GM04504 (cell line): ENCODE measurements around the gene TRRAP.

ENCODE experiments used
- DNase-seq: peaks from one replicate; pipeline ENCODE4 v3.0.0-alpha.2; 2012; ENCODE audit warnings: low read depth

TRRAP gene

DNA sequence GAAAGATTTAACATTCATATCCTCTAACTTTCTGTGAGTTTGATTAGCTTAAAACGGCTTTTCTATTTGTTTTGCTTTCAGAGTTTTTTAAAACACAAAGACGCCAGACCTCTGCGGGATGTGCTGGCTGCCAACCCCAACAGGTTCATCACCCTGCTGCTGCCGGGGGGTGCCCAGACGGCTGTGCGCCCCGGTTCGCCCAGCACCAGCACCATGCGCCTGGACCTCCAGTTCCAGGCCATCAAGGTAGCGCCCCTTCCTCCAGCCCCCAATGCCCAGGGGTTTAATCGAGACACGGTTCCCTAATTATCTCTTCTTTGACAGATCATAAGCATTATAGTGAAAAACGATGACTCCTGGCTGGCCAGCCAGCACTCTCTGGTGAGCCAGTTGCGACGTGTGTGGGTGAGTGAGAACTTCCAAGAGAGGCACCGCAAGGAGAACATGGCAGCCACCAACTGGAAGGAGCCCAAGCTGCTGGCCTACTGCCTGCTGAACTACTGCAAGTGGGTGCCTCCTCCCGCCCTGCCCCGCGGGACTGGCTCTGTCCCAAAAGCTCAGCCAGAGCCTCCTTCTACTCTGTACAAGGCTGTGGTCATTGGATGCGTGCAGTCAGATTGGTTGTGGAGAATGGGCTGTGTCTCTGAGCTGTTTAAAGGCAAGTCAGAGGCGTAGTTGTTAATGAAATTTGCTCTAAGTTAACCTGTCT, 71.2 kb downstream of the TRRAP start:
- no peak for DNase-seq

DNA sequence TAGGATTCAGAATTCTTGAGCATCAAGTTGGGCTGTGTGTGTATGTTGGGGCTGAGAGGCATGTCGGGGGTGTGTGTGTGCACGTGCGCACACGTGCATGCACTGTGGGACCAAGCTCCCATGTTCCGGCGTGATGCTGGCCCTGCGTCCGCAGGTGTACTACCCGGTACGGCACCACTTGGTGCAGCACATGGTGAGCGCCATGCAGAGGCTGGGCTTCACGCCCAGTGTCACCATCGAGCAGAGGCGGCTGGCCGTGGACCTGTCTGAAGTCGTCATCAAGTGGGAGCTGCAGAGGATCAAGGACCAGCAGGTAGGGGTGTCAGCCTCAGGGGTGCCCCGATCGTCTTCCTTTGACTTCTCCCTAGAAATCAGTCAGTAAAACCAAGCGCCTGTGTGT, 77.7 kb downstream of the TRRAP start:
- DNase-seq, result no peak

DNA sequence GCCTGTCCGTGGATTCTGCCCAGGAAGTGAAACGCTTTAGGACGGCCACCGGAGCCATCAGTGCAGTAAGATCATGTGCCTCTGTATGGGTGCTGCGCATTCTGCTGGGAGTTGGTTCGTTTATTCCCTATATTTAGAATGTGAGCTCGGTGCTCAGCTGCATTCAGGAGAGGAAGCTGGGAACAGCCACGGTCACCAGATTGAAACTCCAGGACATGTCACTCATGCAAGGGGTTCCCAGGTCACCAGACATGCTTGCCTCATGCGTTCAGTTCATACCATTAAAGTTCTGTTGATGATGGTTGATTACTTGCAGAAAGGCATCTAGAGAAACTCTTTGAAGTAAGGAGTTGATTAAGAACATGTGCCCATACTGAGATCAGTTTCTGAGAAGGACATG, 78.1 kb downstream of the TRRAP start:
- no peak for DNase-seq

DNA sequence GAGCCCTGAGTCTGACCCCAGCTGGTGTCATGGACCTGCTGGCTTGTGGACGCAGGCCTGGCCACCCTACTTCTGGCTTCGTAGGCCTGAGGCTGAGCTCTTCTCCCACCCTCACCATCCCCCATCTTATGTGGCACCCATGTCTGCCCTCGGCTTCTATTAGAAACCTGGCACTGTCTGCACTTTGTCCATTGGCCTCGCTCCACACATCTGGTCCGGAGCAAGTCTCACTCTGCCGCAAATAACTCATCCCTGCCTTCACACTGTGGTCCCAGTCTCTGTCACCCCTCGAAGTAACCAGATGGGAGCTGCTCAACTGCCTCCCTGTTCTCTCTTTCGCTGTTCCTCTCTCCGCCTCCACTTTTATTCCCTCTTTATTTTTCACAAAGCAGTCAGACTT, 78.6 kb downstream of the TRRAP start:
- DNase-seq, result no peak

DNA sequence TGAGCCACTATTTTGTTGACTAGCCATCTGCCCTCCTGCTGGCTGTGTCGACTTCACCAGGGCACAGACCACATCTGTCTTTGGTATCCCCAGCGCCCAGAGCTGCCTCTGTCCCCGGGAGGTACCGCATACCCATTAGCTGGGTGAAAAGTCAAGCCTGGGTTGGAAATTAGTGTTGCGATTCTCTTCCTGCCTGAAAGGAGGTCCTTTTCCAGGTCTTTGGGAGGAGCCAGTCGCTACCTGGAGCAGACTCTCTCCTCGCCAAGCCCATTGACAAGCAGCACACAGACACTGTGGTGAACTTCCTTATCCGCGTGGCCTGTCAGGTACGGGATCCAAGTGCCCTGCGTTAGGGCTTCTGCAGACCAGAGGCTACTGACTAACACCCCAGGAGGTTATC, 79.4 kb downstream of the TRRAP start:
- no peak for DNase-seq

DNA sequence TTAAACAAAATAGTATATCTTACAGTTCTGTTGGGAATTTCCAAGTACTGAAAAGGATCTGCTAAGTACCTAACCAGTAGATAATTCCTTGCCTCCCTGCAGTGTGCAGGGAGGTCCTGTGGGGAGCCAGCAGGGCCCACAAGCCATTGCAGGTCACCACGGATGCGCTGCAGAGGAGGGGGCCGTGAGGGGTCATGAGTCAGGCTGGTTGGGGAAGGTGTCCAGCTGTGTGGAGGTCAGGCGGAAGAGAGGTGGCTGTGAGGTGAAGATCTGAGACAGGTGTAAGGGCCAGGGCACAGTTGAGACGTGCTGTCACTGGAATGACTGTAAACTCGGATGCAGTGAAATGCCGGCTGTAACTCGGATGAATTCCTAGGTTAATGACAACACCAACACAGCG, 80.6 kb downstream of the TRRAP start:
- DNase-seq, result no peak

DNA sequence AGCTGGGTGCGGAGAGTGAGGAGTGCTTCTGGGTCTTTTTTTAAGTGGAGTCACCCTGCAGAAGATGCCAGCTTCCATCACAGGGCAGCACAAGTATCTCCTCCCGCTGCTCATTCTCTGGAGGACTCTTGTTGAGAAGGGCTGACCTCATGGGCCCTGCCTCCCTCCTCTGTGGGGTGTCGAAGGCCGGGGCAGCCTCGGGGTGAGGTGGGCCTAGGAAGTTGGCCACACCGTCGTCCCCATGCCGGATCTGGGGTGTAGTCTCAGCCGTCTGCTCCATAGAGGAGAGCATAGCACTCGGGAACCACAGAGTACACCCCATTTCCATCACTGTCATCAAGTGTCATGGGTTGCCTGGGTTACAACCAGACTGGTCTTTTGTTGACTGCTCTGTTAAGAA, 85.0 kb downstream of the TRRAP start:
- DNase-seq, result no peak

DNA sequence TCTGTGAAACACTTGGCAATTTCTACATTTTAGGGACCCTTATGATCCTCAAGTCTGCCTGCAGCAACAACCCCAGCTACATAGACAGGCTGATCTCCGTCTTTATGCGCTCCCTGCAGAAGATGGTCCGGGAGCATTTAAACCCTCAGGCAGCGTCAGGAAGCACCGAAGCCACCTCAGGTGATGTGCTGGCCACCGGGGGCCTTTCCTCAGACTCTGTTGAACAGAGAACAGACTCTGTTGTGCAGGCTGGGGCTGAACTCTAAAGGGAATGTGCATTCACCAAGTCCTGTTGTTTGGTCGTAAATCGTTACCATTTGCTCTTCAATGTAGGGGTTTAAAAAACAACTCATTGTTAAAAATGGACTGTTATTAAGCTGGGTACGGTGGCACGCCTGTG, 86.3 kb downstream of the TRRAP start:
- no peak for DNase-seq

DNA sequence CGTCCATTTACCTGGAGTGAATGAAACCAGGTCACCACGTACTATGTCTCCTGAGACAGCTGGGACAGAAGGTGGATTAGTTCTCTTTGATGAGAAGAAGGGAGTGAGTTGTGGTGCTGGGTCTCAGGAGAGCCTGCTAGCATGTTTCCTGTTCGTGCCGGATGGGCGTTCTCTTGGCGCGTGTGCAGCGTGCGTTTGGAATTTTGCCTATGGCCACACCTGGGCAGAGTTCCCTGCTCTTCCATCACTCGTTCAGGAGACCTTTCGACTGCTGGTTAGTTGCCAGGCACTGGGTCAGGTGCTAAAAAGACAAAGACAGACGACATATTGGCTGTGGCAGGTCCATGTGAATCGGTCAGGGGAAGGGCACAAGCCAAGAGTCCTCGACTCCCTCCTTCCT, 90.3 kb downstream of the TRRAP start:
- DNase-seq, result no peak

DNA sequence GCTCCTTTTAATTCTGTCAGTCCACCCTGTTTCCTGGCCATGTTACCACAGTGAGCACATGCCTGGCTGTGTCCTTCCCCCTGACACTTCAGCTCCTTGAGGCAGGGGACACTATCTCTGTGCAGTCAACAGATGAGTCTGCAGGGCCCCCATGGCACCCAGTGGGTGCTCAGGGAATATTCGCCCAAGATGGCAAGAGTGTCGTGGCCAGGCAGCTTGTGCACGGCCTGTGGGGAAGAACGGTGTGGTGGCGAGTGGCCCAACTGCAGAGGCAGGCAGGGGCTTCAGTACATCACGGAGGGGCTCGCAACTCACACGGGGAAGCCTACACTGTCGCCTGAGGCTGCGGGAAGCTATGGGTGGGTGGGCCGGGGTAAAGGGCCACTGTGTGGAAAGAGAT, 91.1 kb downstream of the TRRAP start:
- DNase-seq, result no peak

DNA sequence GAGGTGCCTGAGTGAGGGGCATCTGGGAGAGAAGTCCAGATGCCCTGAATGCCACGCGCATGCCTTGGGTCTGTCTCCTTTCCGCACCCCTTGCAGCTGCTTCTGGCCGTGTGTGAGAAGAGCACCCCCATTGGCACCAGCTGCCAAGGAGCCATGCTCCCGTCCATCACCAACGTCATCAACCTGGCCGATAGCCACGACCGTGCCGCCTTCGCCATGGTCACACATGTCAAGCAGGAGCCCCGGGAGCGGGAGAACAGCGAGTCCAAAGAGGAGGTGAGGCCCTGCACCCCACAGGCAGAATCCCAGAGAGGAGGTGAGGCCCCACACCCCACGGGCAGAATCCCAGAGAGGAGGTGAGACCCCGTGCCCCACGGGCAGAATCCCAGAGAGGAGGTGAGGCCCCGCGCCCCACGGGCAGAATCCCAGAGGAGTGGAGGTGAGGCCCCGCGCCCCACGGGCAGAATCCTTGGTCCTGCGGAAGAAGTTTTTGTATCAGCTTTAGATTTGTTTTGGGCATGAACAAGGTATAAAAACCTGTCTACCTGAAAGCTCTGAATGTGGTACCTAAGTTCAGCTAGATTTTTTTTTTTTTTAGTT, 91.8 kb downstream of the TRRAP start:
- no peak for DNase-seq

DNA sequence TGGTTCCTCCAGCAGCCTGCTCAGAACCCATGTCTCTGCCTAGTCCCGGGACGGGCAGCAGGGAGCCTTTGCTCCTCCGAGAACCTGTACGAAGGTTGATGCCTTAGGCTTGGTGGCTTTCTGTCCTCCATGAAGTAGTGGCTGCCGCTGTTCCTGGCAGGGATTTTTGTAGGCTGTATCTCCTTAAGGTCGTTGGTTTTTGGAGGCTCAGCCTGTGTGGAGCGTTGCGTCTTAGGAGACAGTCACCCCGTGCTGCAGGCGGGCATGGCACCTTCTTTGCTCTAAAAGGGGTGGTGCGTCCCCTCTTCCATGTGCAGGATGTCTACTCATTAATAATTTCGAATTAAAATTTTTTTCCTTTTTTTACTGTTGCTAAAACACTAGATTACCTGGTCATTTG, 92.5 kb downstream of the TRRAP start:
- DNase-seq, result no peak

DNA sequence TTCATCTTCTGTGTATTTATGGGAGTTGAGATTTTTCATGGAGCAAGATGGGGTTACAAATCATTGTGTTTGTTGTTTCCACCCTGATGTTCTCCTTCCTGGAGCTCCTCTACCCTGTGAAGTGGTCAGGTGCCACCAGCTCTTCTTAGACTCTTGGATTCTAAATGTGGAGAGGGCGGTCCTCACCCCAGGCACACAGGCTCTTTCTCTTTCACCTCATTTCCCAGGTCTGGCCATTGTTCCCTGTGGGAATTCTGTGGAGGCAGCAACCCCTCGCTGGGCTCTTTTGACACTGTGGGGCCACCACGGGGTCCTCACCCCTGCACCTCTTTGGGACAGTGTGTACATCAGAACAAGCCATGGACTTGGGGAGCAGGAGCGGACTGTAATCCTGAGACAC, 95.9 kb downstream of the TRRAP start:
- DNase-seq, result no peak

DNA sequence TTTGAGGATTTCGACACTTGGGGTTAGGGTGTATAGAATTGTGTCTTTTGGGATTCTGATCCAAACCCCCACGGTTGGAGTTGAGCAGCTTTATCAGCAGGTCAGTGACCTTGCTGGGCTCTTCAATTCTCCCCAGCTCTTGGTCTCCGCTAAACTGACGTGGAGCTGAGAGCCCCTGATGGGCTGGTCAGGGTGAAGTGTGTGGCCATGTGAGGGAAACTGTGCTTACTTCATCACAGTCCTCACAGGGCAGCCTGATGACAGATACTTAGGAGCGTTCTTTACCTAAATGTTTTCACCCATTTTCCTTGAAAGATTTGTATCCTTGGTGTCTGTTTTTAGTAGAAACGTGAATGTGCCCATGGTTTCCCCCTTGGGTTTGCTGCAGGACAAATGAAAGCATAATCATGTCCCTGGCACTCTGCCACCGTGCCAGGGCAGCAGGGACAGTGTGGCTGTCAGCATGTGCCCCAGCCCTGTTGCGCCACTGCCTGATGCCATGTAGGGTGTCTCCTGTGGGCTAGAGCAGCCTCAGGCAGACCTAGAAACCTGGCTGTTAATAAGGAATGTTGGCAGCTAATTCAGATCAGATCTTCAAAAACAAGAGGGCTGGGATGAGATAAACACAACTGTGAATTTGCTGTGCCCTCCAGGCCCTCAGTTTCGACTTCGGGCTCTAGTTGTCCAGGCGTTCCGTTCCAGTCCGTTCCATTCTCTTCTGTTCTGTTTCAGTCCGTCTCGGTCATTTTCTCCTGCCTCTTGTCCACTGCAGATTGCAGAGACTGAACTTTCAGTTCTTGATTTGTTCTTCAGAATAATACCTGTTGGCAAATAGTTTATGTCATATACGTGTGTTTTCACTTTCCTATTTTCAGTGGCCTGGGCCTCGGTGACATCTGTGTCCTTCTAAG, 96.8 kb downstream of the TRRAP start:
- no peak for DNase-seq

DNA sequence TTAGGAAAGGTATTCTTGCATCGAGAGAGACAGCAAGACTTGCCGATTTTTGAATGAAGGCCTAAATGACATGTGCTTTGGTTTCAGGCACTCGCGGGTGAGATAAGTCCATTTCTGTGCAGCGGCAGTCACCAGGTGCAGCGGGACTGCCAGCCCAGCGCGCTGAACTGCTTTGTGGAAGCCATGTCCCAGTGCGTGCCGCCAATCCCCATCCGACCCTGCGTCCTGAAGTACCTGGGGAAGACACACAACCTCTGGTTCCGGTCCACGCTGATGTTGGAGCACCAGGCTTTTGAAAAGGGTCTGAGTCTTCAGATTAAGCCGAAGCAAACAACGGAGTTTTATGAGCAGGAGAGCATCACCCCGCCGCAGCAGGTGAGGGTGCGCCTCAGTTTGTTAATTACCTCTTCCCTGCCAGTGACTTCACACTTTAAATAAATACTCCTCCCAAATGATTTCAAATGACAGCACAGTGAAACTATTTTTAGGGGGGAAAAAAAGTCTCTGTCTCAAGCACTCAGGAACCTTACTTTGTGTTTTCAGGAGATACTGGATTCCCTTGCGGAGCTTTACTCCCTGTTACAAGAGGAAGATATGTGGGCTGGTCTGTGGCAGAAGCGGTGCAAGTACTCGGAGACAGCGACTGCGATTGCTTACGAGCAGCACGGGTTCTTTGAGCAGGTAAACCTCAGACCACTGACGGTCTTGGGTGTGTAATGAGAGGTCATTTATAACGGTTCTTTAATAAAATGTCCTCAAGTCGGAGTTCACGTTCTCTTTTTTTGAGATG, 98.3 kb downstream of the TRRAP start:
- DNase-seq, result no peak

DNA sequence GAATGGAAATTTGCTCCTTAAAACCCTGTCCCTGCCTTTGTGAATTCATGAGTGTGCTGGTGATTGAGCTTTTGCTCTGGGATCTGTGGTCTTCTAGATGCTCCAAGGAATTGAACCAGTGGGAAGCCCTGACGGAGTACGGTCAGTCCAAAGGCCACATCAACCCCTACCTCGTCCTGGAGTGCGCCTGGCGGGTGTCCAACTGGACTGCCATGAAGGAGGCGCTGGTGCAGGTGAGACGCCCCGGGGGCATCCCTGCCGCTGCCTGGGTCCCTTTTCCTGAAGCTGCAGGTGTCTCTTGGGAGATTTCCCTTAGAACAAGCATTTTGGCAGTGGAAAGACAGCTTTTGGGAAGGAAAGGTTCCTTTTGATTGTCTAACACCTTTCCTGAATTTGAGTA, 100.3 kb downstream of the TRRAP start:
- no peak for DNase-seq

DNA sequence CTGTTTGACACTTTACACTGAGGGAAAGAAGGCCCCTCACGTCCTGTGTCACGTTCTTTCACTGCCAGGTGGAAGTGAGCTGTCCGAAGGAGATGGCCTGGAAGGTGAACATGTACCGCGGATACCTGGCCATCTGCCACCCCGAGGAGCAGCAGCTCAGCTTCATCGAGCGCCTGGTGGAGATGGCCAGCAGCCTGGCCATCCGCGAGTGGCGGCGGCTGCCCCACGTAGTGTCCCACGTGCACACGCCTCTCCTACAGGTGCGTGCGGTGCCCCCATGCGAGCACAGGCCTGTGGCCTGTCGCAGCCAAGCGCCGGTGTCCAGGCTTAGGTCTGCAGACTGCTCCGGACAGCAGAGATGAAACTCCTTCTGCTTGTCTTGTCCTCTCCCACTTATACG, 103.4 kb downstream of the TRRAP start:
- DNase-seq, result no peak

DNA sequence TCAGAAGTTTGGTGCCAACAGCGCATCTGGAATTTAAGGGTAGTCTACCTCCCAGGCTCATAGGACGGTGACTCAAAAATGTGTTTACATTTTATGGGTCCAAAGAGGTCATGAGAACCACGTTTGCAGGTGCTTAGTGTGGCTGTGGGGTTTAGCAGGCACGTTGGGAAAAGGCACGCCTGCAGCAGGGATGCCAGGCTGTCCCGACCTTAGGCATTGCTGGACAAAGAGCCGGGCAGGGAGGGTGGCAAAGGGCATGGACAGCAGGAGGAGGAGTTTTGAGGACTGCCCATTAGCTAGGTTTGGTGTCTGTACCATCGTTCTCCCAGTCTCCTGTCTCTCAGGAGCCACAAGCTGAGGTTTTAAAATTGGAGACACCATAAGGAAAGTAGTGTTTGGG, 104.4 kb downstream of the TRRAP start:
- DNase-seq, result no peak

DNA sequence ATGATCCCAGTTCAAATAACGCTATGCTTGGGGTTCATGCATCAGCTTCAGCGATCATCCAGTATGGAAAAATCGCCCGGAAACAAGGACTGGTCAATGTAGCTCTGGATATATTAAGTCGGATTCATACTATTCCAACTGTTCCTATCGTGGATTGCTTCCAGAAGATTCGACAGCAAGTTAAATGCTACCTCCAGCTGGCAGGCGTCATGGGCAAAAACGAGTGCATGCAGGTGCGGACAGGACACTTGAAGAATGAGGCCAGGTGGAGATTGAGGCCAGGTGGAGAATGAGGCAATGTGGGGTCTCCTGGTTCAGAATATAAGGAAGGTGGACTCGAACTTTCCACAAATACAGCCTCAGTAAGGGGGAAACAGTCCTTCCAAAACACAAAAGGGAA, 105.8 kb downstream of the TRRAP start:
- no peak for DNase-seq

DNA sequence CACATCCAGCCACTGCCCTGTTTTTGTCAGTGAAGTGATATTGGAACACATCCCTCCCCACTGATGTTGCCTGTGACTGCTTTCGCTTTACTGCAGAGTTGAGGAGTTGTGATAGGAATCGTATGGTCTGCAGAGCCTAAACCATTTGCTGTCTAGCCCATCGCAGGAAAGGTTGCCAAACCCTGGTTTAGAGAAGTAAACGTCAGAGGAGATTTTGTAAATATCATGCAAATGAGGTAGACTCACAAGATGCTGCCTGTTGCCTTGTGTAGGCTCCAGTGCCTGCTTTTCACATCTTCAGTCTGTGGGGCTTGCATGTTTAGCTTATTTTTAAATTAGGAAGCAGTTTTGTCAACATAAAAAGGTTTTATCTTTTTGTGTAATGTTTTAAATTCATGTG, 107.1 kb downstream of the TRRAP start:
- DNase-seq, result no peak

DNA sequence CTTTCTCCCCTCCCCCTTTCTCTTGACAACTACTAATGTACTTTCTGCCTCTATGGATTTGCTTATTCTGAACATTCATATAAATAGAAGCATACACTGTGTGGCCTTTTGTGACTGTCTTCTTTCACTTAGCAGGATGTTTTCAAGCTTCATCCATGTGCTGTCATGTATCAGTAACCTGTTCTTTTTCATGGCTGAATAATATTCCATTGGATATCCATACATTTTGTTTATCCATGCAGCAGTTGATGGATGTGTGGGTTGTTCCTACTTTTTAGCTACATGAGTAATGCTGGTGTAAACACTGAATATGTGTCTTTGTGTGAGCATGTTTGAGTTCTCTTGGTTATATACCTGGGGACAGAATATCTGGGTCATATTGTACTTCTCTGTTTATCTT, 107.6 kb downstream of the TRRAP start:
- DNase-seq, result no peak

DNA sequence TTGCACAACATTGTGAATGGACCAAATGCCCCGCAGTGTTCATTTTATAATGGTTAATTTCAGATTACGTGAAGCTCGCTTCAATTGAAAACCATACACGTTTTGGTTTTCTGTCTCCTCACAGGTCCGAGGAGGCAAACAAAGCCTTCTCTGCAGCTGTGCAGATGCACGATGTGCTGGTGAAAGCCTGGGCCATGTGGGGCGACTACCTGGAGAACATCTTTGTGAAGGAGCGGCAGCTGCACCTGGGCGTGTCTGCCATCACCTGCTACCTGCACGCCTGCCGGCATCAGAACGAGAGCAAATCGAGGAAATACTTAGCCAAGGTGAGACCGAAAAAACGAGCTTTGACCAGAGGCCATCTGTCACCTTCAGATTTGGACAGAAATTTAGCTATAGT, 110.3 kb downstream of the TRRAP start:
- no peak for DNase-seq

DNA sequence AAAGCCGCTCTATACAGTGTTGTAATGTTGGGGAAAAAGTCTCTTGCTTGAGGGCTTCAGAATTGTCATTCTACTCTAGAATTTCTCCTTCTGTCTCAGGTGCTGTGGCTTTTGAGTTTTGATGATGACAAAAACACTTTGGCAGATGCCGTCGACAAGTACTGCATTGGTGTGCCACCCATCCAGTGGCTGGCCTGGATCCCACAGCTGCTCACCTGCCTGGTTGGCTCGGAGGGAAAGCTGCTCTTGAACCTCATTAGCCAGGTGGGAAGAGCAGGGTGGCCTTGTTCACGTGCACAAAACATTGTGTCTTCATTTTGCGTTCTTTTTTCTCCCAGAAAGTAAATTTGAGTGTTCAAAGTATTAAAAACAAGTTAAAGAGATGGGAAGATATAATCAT, 112.0 kb downstream of the TRRAP start:
- DNase-seq, result no peak
